DMS53 treated with DMSO at 0.1 percent for 48 hours (cell line): ENCODE measurements around the gene PCYT1B.
A peak's percentile ranks its signal among the peaks of the same experiment; 100 is the strongest.
"Not testable (repeated sequence)": the region's sequence is repeated elsewhere in the genome, so short reads cannot be mapped to it uniquely, and the experiment has no call there.

Experiments
- DNase-seq: peaks from one replicate; lab custom pipeline; 2025; ENCODE audit not compliant: unreplicated experiment; lab: John Stamatoyannopoulos, UW

Gene PCYT1B

DNA sequence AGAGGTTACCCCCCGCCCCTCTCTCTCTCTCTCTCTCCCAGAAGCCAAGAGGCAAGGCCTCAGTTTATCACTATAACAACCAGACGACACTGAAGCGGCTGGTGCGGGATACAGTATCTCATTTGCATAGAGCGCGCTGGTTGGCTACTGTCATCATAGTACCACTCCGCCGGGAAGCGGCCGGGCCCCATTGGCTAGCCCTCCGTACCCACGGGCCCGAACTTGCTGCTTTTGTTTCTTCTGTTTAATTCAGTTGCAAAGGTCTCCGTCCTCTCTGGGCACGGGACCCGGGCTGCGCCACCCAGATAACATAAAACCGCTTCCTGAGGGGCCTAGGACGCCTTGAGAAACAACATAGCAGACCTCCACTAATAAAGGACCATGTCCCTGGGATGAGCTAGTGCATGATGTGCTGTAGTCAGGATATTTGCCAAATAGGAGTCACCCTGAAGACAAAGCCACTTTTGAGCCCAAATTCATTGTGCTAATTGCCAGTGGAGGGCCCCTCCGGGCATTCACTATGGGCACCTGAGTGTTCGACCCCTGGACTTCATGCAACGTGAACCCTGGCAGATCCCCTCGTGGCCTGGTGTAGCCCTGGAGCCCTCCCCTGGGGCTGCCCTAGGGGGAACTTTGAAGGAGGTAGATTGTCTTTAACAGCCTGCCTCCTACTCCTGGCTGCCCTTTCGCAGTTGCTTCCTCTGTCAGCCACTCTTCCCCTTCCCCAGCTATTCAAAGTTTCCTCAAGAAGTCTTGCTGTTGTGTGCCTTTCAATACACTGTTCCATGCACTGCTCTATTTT, at the start of gene PCYT1B:
TSS of gene PCYT1B (minus strand) at position 91 of the 802 bp plus-strand sequence. CDS start 242 bp downstream, outside the sequence.
- DNase-seq: peak; percentile 84

- DNase-seq: no peak
Observed at GRCh38 chrX:24696294-24696693, 49.1 kb upstream of the PCYT1B start.

GRCh38 chrX:24694825-24695224, 47.7 kb upstream of the PCYT1B start:
- DNase-seq: no peak

DNA sequence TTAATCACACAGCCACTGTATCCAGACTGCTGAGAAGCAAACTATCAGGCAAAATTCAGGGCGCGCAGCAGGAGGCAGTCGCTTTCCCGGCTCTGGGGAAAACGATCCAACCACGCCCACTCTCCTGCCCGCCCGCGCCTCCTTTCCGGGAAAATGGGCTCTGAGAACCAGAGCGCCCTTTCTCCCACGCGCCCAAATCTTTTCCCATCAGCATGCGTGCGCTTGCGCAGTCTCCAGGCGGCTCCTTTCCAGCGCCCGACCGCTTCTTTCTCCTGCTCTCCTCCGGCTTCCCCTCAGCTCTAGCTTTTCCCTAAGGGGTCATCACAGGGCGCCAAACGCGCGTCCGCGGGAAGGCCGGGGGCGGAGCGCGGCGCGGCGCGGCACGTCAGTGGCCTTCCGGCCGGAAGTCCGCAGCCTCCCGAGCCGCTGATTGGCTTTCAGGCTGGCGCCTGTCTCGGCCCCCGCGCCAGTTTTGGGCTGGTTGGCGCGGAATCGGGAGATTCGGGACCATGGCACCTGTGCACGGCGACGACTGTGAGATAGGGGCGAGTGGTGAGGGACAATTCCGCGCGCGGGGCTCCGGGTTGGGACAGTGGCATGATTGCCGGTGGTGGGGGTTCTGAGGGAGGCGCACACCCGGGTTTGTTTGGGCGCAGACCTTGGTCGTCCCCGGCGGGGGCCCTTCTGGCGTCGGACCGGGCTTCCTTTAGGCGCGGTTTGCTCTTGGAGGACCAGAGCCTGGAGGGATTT, 46.5 kb upstream of the PCYT1B start, which contains the start of gene POLA1:
TSS of gene POLA1 (plus strand) at position 466 of the 750 bp plus-strand sequence. CDS start at position 510, 44 bp downstream.
- DNase-seq: peak; percentile 92

GRCh38 chrX:24692305-24692704, 45.2 kb upstream of the PCYT1B start:
- DNase-seq: no peak

GRCh38 chrX:24684048-24684447, 36.9 kb upstream of the PCYT1B start:
- DNase-seq: no peak

DNA sequence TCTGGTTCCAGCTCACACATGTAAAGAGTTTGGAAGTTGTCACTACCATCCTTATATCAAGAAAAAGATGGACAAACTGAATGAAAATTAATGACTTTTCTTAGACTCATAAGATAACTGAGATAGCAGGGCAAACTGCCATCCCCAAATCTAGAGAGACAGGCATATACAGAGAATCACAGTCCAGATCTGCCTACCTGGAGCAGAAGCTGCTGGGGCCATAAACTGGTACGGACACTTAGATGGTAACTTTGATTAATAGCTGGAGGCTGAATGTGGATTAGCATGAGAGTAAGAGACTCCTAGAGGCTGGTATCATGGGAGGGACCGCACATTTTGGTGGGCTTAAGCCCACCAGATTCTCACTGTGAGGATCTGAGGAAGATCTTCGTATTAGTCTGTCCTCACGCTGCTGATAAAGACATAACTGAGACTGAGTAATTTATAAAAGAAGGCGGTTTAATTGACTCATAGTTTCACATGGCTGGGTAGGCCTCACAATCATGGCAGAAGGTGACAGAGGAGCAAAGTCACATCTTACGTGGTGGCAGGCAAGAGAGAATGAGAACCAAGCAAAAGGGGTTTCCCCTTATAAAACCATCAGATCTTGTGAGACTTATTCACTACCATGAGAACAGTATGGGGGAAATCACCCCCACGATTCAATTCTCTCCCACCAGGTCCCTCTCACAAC, 35.7 kb upstream of the PCYT1B start:
- DNase-seq: no peak

GRCh38 chrX:24676403-24677024, 29.4 kb upstream of the PCYT1B start:
- peak; percentile 31 for DNase-seq

DNA sequence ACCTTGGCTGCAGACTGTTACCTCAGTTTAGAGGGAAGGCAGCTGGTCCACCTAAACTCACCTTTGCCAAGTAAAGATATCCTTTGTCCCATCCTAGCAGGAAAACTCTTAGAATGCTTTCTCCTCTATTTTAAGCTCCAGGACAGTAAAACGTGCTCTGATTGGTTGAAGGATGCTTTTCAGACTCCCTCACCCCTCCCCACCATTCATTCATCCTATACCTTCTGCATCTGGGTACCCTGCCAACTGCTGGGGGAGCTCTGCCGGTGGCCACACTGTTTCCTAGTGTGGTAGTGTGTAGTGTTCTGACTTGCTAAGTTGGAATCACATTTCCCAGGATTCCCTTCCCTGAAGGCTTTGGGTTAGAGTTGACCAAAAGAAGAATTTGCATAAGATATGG, 26.3 kb upstream of the PCYT1B start:
- no peak for DNase-seq

- no peak for DNase-seq
Observed at GRCh38 chrX:24672701-24673190, 25.6 kb upstream of the PCYT1B start.

- no peak for DNase-seq
Observed at GRCh38 chrX:24668111-24668510, 21.0 kb upstream of the PCYT1B start.

DNA sequence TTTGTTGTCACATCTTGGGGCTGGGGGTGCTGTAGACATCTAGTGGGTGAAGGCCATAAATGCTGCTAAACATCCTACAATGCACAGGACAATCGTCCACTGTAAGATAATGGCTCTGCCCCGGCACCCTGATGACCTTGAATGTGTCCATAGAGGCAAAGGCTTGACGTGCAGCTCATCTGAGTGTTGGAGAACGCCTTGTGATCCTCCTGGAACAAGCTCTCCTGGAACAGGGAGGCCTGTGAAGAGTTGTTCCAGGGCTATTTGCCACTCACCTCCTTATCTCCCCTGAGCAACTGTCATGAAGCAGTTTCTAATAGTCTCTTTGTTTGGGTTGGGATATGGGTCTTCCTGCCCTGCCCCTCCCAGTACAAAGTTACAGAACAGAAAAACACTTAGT, 15.2 kb upstream of the PCYT1B start:
- no peak for DNase-seq

DNA sequence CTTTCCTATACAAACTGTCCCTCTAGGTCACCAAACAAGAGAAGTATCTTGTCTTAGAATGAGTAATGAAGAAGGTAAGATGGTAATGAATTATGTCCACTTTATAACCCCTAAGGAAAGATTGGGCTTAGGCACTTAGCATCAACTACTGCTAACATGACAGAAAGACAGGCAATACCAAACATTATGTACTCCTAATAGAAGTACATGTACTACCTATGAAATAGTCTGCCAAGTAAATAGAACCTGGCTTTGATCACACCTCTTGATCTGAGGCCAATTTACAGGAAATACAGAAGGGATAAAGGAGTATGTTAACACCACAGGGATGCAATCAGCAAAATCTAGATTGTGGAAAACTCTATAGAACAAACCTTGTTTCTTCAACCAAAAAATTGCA, 14.1 kb upstream of the PCYT1B start:
- no peak for DNase-seq

GRCh38 chrX:24659646-24660045, 12.5 kb upstream of the PCYT1B start:
- DNase-seq: no peak

DNA sequence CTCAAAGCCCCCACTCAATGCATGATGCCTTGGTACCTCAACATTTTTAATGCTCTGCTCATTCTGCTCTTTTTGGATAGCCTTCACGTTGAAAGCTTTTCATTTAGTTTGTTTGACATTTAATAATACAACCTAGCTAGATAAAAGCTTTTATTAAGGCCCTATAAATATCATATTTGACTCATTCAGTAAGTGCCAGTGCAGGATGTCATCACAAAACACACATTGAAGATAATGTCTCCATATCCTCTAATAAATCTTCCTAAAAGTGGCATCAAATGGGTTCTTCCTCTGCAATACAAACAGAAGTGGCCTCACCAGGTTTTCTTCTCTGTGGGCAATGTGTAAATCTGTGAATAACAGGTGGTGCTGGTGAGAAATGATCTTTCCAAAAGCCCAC, 12.0 kb upstream of the PCYT1B start:
- DNase-seq: no peak

DNA sequence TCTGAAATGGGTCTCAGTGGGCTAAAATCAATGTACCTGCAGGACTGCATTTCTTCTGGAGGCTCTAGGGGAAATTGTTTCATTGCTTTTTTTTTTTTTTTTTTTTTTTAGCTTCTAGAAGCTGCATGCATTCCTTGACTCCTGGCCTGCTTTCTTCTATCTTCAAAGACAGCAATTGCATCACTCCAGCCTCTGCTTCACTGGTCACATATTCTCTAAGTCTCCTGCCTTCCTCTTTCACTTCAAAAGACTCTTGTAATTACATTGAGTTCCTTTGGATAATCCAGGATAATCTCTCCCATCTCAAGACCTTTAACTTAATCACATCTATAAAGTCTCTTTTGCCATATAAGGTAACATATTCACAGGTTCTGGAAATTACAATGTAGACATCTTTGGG, 11.3 kb upstream of the PCYT1B start:
- DNase-seq: no peak

GRCh38 chrX:24657671-24658386, 10.7 kb upstream of the PCYT1B start:
- no peak for DNase-seq

DNA sequence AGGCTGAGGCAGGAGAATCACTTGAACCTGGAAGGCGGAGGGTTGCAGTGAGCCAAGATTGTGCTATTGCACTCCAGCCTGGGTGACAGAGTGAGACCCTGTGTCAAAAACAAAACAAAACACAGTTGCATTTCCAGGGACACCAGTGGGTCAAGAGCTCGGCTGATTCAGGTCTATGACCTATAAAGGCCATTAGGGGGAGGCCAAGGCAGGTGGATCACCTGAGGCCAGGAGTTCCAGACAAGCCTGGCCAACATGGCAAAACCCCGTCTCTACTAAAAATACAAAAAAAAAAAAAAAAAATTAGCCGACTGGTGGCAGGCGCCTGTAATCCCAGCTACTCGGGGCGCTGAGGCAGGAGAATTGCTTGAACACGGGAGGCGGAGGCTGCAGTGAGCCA, 8.5 kb upstream of the PCYT1B start:
- DNase-seq: not testable (repeated sequence)

- DNase-seq: no peak
Observed at GRCh38 chrX:24651783-24652182, 4.6 kb upstream of the PCYT1B start.

GRCh38 chrX:24648495-24648894, 1.3 kb upstream of the PCYT1B start:
- no peak for DNase-seq
